HEK293 (cell line): ENCODE measurements around the gene RNF225.

ENCODE experiments used
- CTCF ChIA-PET: fragments of 350-600 bp; formaldehyde crosslinking; extraction: SDS; loops from one replicate; lab custom pipeline; 2021; ENCODE audit warnings: antibody characterized with exemption; lab: Yijun Ruan, JAX
- POLR2A ChIA-PET: fragments of 300-600 bp; formaldehyde crosslinking; extraction: SDS; loops from one replicate; lab custom pipeline; 2020; ENCODE audit warnings: antibody characterized with exemption, inconsistent platforms; lab: Yijun Ruan, JAX
- H3K27ac ChIP-seq: fragments of 200-500 bp; sonication (Bioruptor generic); 2 replicates; pipeline ENCODE4 v1.5.1; 2014; ENCODE audit warnings: low read depth, low read length, control low read depth, inconsistent platforms; ENCODE audit errors: extremely low read depth
- H3K36me3 ChIP-seq, 2 experiments: fragments of 200-500 bp in 1 of 2; sonication (Bioruptor generic) in 1 of 2; 1 replicate in 1 of 2; 2 replicates in 1 of 2; pipeline ENCODE4 v1.5.1; 2014 to 2017; ENCODE audit warnings: inconsistent platforms in 2 of 2, low read length in 2 of 2; ENCODE audit not compliant: control insufficient read depth in 2 of 2, insufficient read depth in 1 of 2
- H3K4me1 ChIP-seq: fragments of 200-500 bp; sonication (Bioruptor generic); 2 replicates; pipeline ENCODE4 v1.5.1; 2014; ENCODE audit warnings: mild to moderate bottlenecking, low read length, inconsistent platforms; ENCODE audit not compliant: control insufficient read depth, insufficient read depth
- H3K4me3 ChIP-seq: 2 replicates; pipeline ENCODE4 v1.5.1; 2011; ENCODE audit warnings: low read depth, mild to moderate bottlenecking, control low read depth, low read length, moderate library complexity
- H3K9me3 ChIP-seq: fragments of 200-500 bp; sonication (Bioruptor generic); 2 replicates; pipeline ENCODE4 v1.5.1; 2014; ENCODE audit warnings: low read depth, low read length, inconsistent platforms; ENCODE audit not compliant: control insufficient read depth, insufficient read depth
- GLI4 ChIP-seq: fragments of 450-650 bp; formaldehyde crosslinking; IDR thresholded peaks from 2 replicates; pipeline ENCODE4 v1.5.1; 2016; ENCODE audit warnings: missing biosample characterization, missing genetic modification characterization
- GLIS1 ChIP-seq: fragments of 450-650 bp; formaldehyde crosslinking; IDR thresholded peaks from 2 replicates; pipeline ENCODE4 v1.5.1; 2016; ENCODE audit warnings: missing biosample characterization, missing genetic modification characterization
- KLF1 ChIP-seq: fragments of 450-650 bp; formaldehyde crosslinking; IDR thresholded peaks from 2 replicates; pipeline ENCODE4 v1.5.1; 2016; ENCODE audit warnings: missing biosample characterization, missing genetic modification characterization
- KLF17 ChIP-seq: fragments of 450-650 bp; formaldehyde crosslinking; IDR thresholded peaks from 2 replicates; pipeline ENCODE4 v1.5.1; 2016; ENCODE audit warnings: missing biosample characterization, missing genetic modification characterization
- KLF7 ChIP-seq: fragments of 450-650 bp; formaldehyde crosslinking; IDR thresholded peaks from 2 replicates; pipeline ENCODE4 v1.5.1; 2016; ENCODE audit warnings: missing biosample characterization, missing genetic modification characterization, borderline replicate concordance
- KLF8 ChIP-seq: fragments of 450-650 bp; formaldehyde crosslinking; IDR thresholded peaks from 2 replicates; pipeline ENCODE4 v1.5.1; 2016; ENCODE audit warnings: missing biosample characterization, missing genetic modification characterization
- PRDM10 ChIP-seq: fragments of 450-650 bp; formaldehyde crosslinking; IDR thresholded peaks from 2 replicates; pipeline ENCODE4 v1.5.1; 2016; ENCODE audit warnings: missing biosample characterization, missing genetic modification characterization
- SCRT2 ChIP-seq: fragments of 450-650 bp; formaldehyde crosslinking; IDR thresholded peaks from 2 replicates; pipeline ENCODE4 v1.5.1; 2016; ENCODE audit warnings: missing biosample characterization, missing genetic modification characterization
- ZBTB11 ChIP-seq: fragments of 450-650 bp; formaldehyde crosslinking; conservative IDR thresholded peaks from 2 replicates; pipeline ENCODE4 v1.5.1; 2016; ENCODE audit warnings: low read depth, missing biosample characterization, missing genetic modification characterization
- ZIC2 ChIP-seq: fragments of 450-650 bp; formaldehyde crosslinking; IDR thresholded peaks from 2 replicates; pipeline ENCODE4 v1.5.1; 2016; ENCODE audit warnings: missing biosample characterization, missing genetic modification characterization
- ZNF10 ChIP-seq: fragments of 450-650 bp; formaldehyde crosslinking; IDR thresholded peaks from 2 replicates; pipeline ENCODE4 v1.5.1; 2017; ENCODE audit warnings: missing biosample characterization, missing genetic modification characterization
- ZNF148 ChIP-seq: fragments of 450-650 bp; formaldehyde crosslinking; IDR thresholded peaks from 2 replicates; pipeline ENCODE4 v1.5.0; 2017; ENCODE audit warnings: missing biosample characterization, missing genetic modification characterization, borderline replicate concordance
- ZNF354C ChIP-seq: fragments of 450-650 bp; formaldehyde crosslinking; IDR thresholded peaks from 2 replicates; pipeline ENCODE4 v1.5.1; 2016; ENCODE audit warnings: missing biosample characterization, missing genetic modification characterization, low read depth, borderline replicate concordance
- ZNF561 ChIP-seq: fragments of 450-650 bp; IDR thresholded peaks from 2 replicates; pipeline ENCODE4 v1.5.1; 2018; ENCODE audit warnings: missing biosample characterization, missing genetic modification characterization, borderline replicate concordance
- ZNF623 ChIP-seq: fragments of 450-650 bp; formaldehyde crosslinking; IDR thresholded peaks from 2 replicates; pipeline ENCODE4 v1.5.1; 2016; ENCODE audit warnings: missing biosample characterization, missing genetic modification characterization
- ZNF768 ChIP-seq: fragments of 450-650 bp; formaldehyde crosslinking; IDR thresholded peaks from 2 replicates; pipeline ENCODE4 v1.5.1; 2018; ENCODE audit warnings: missing biosample characterization, mild to moderate bottlenecking, missing genetic modification characterization
- ZSCAN16 ChIP-seq: fragments of 450-650 bp; formaldehyde crosslinking; IDR thresholded peaks from 2 replicates; pipeline ENCODE4 v1.5.1; 2016; ENCODE audit warnings: missing biosample characterization, missing genetic modification characterization

The RNF225 gene

GRCh38 chr19:58393725-58394033 is 1.8 kb upstream of the RNF225 start:
- ChIA-PET CTCF (no interaction called here), POLR2A (no interaction called here)
- Histone ChIP-seq H3K27ac (no peak overlapping the region), H3K9me3 (no peaks in the 10 kb centered on the region), H3K4me3 (no peak overlapping the region), H3K4me1 (no peaks in the 10 kb centered on the region), H3K36me3 (peaks cover 59 to 71% of the 10 kb centered on the region in 2 experiments)
- TF ChIP-seq KLF7 (no peak), GLIS1 (tag by site-specific recombination) (peak; percentile 61; the same call in 1 of the 2 replicates)

- no peak overlapping the region for H3K4me3 ChIP-seq
- CTCF ChIA-PET: interaction anchor here (0.5 to 0.6 kb wide), 2 partner anchors 73 to 186 kb away, joined by 3 read pairs; no protein-coding TSS in a partner anchor
- POLR2A ChIA-PET: interaction anchor here (1.1 to 2.1 kb wide), 4 partner anchors 13 to 126 kb away, joined by 3 to 7 read pairs (median 4); partner anchors contain the start of genes ZNF497 and ZNF584
- TF ChIP-seq KLF1 (tag by site-specific recombination): peak; percentile 66; the same call in 1 of the 2 replicates
- TF ChIP-seq ZIC2 (tag by site-specific recombination): peak; percentile 78
- TF ChIP-seq KLF17 (tag by site-specific recombination): peak; percentile 21; the same call in 1 of the 2 replicates
- TF ChIP-seq GLIS1 (tag by site-specific recombination): peak; percentile 77
- no peak for TF ChIP-seq ZNF768
- TF ChIP-seq PRDM10 (tag by site-specific recombination): peak; percentile 20
- no peak for TF ChIP-seq ZNF148 (tag by site-specific recombination)
- peak; percentile 9; the same call in 1 of the 2 replicates for TF ChIP-seq KLF8 (tag by site-specific recombination)
- TF ChIP-seq SCRT2: 0 out of 2 replicates have a peak, but pooled peaks have one; percentile 25
- TF ChIP-seq ZNF561 (tag by site-specific recombination): no peak
- TF ChIP-seq ZNF623: no peak
- no peak for TF ChIP-seq ZNF10
- H3K9me3 ChIP-seq: no peaks in the 10 kb centered on the region
- no peaks in the 10 kb centered on the region for H3K4me1 ChIP-seq
- peaks cover 47 to 63% of the 10 kb centered on the region in 2 experiments for H3K36me3 ChIP-seq
- no peak overlapping the region for H3K27ac ChIP-seq
These were observed 636 bp upstream of the RNF225 start for GRCh38 chr19:58394821-58395219.

DNA sequence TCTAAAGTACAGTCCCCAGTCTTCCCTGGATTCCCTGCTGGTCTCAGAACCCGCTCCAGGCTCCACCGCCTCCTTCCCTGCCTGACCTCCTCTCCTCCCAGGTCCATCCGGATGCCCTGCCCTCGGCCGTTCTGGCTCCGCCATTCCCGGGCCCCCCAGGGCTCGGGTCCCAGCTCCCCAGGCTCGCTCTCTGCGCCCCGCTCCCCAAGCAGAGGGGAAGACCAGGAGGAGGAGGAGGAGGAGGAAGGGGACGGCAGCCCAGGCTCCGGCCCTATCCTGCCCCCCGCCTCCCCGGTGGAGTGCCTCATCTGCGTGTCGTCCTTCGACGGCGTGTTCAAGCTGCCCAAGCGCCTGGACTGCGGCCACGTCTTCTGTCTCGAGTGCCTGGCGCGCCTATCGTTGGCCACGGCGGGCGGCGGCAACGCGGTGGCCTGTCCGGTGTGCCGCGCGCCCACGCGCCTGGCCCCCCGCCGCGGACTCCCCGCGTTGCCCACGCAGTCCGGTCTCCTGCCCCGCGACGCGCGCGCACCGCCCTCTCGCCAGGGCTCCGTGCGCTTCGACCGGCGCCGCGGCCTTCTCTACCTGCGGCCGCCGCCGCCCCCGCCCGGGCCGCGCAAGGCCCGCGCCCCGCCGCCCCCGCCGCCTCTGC is 647 bp downstream of the RNF225 start:
- Histone ChIP-seq H3K9me3 (no peaks in the 10 kb centered on the region), H3K27ac (no peak overlapping the region), H3K36me3 (peaks cover 35 to 50% of the 10 kb centered on the region in 2 experiments), H3K4me3 (no peak overlapping the region), H3K4me1 (peaks cover 3% of the 10 kb centered on the region; the same call in 1 of the 2 replicates)
- CTCF ChIA-PET: no interaction called here
- POLR2A ChIA-PET: interaction anchor here (2.1 kb wide), 1 partner anchor 12 kb away, joined by 7 read pairs; the partner anchor contains the start of gene ZNF584
- TF ChIP-seq GLI4 (no peak), ZNF354C (tag by site-specific recombination) (no peak), ZSCAN16 (tag by site-specific recombination) (no peak), ZBTB11 (tag by site-specific recombination) (no peak; the same call in 1 of the 2 replicates)
